Measurements from ENCODE around the gene PMF1. TPM values are rescaled to one million over a fixed set of nuclear protein-coding genes. Genes with fewer than 3 reads are reported as not detected.

The PMF1 gene
- total RNA-seq, 1 donor from 2014 or later, result 51.4 TPM

- DNase-seq (ENCODE audit: low spot score), result no peak
- Mint-ChIP-seq H3K27me3 (ENCODE audit: unreplicated experiment) (no peaks in the 10 kb centered on the region), H3K9me3 (ENCODE audit: unreplicated experiment) (no peaks in the 10 kb centered on the region), H3K4me1 (ENCODE audit: unreplicated experiment) (no peaks in the 10 kb centered on the region), H3K4me3 (ENCODE audit: unreplicated experiment) (no peak overlapping the region), H3K36me3 (ENCODE audit: low read depth, unreplicated experiment) (no peaks in the 10 kb centered on the region), H3K27ac (ENCODE audit: unreplicated experiment) (no peak overlapping the region)
- TF ChIP-seq CTCF (IDR thresholded peaks at IDR 0.05; ENCODE audit: unreplicated experiment), result no peak
These were observed 45.3 kb upstream of the PMF1 start for GRCh38 chr1:156167536-156167935.

- no peaks in the 10 kb centered on the region for H3K9me3 Mint-ChIP-seq (ENCODE audit: unreplicated experiment)
- H3K27ac Mint-ChIP-seq (ENCODE audit: unreplicated experiment), result no peak overlapping the region
- peaks cover 5% of the 10 kb centered on the region for H3K36me3 Mint-ChIP-seq (ENCODE audit: low read depth, unreplicated experiment)
- H3K4me3 Mint-ChIP-seq (ENCODE audit: unreplicated experiment), result no peak overlapping the region
- TF ChIP-seq CTCF (IDR thresholded peaks at IDR 0.05; ENCODE audit: unreplicated experiment), result no peak
- no peaks in the 10 kb centered on the region for H3K4me1 Mint-ChIP-seq (ENCODE audit: unreplicated experiment)
- no peak for DNase-seq (ENCODE audit: low spot score)
- H3K27me3 Mint-ChIP-seq (ENCODE audit: unreplicated experiment), result no peaks in the 10 kb centered on the region
These were observed 39.9 kb upstream of the PMF1 start for GRCh38 chr1:156172696-156173470.

- H3K9me3 Mint-ChIP-seq (ENCODE audit: unreplicated experiment), result no peaks in the 10 kb centered on the region
- H3K4me1 Mint-ChIP-seq (ENCODE audit: unreplicated experiment), result peaks cover 3% of the 10 kb centered on the region
- TF ChIP-seq CTCF (IDR thresholded peaks at IDR 0.05; ENCODE audit: unreplicated experiment), result no peak
- no peak for DNase-seq (ENCODE audit: low spot score)
- no peak overlapping the region for H3K27ac Mint-ChIP-seq (ENCODE audit: unreplicated experiment)
- H3K27me3 Mint-ChIP-seq (ENCODE audit: unreplicated experiment), result peaks cover 4% of the 10 kb centered on the region
- H3K36me3 Mint-ChIP-seq (ENCODE audit: low read depth, unreplicated experiment), result peaks cover 5% of the 10 kb centered on the region
- no peak overlapping the region for H3K4me3 Mint-ChIP-seq (ENCODE audit: unreplicated experiment)
These were observed 36.1 kb upstream of the PMF1 start for GRCh38 chr1:156176610-156177210.

GRCh38 chr1:156177919-156178654, 34.7 kb upstream of the PMF1 start:
- H3K27me3 Mint-ChIP-seq (ENCODE audit: unreplicated experiment), result peaks cover 4% of the 10 kb centered on the region
- no peaks in the 10 kb centered on the region for H3K9me3 Mint-ChIP-seq (ENCODE audit: unreplicated experiment)
- peak overlapping the region; percentile 25 for H3K27ac Mint-ChIP-seq (ENCODE audit: unreplicated experiment)
- H3K36me3 Mint-ChIP-seq (ENCODE audit: low read depth, unreplicated experiment), result peaks cover 5% of the 10 kb centered on the region
- DNase-seq (ENCODE audit: low spot score), result no peak
- peaks cover 9% of the 10 kb centered on the region for H3K4me1 Mint-ChIP-seq (ENCODE audit: unreplicated experiment)
- no peak overlapping the region for H3K4me3 Mint-ChIP-seq (ENCODE audit: unreplicated experiment)
- no peak for TF ChIP-seq CTCF (IDR thresholded peaks at IDR 0.05; ENCODE audit: unreplicated experiment)
